BJ (cell line): ENCODE data around the gene HINT3. TPM values are rescaled to one million over a fixed set of nuclear protein-coding genes. Genes with fewer than 3 reads are reported as not detected.
"Not testable (repeated sequence)": the region's sequence is repeated elsewhere in the genome, so short reads cannot be mapped to it uniquely, and the experiment has no call there.

Source experiments
- CTCF ChIA-PET: fragments of 350-600 bp; formaldehyde crosslinking; extraction: SDS; loops from one replicate; lab custom pipeline; 2021; ENCODE audit warnings: antibody characterized with exemption, inconsistent platforms; lab: Yijun Ruan, JAX
- POLR2A ChIA-PET: fragments of 300-600 bp; sonication (Branson Sonifier 250); formaldehyde crosslinking; extraction: SDS; loops from one replicate; lab custom pipeline; 2021; ENCODE audit warnings: antibody characterized with exemption; lab: Charles Lee
- DNase-seq: peaks from one replicate; pipeline ENCODE4 v3.0.0-alpha.2; 2011; ENCODE audit warnings: low read depth
- H3K27me3 ChIP-seq: 2 replicates; pipeline ENCODE4 v1.6.0; 2011; ENCODE audit warnings: low read length; ENCODE audit not compliant: control insufficient read depth, insufficient read depth
- H3K36me3 ChIP-seq: 2 replicates; pipeline ENCODE4 v1.5.1; 2011; ENCODE audit warnings: low read length; ENCODE audit not compliant: control insufficient read depth, insufficient read depth
- H3K4me3 ChIP-seq: 2 replicates; pipeline ENCODE4 v1.5.1; 2011; ENCODE audit warnings: low read depth, mild to moderate bottlenecking, control low read depth, low read length
- polyA plus RNA-seq: library from polyadenylated mRNA; depleted of rRNA; stranded (reverse); fragments of >200 nt; gene quantifications from 2 replicates; pipeline ENCODE4 v1.2.3, GENCODE V29; 2011
- TF ChIP-seq, protein P1 (sequence below): IDR thresholded peaks from 2 replicates; pipeline ENCODE4 v1.5.1; 2011; ENCODE audit warnings: low read depth, mild to moderate bottlenecking, control low read depth, inconsistent platforms, low read length, moderate library complexity; ENCODE audit not compliant: insufficient read depth

Gene HINT3
- polyA plus RNA-seq, 1 experiment = 1.3 TPM

DNA sequence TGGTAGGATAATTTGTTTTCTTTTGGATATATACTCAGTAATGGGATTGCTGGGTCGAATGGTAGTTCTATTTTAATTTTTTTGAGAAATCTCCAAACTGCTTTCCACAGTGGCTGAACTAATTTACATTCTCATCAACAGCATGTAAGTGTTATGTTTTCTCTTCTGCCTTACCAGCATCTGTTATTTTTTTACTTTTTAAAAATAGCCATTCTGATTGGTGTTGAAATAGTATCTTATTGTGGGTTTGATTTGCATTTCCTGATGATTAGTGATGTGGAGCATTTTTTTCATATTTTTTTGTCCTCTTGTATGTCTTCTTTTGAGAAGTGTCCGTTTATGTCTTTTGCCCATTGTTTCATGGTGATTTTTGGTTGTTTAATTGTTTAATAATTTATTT lies 11.9 kb downstream of the HINT3 start:
- ChIA-PET POLR2A (no interaction called here), CTCF (interaction anchor here (3.5 to 4.1 kb wide), 2 partner anchors 12 to 15 kb away, joined by 8 to 17 read pairs; partner anchors contain the start of gene HINT3)
- TF ChIP-seq, protein P1, sequence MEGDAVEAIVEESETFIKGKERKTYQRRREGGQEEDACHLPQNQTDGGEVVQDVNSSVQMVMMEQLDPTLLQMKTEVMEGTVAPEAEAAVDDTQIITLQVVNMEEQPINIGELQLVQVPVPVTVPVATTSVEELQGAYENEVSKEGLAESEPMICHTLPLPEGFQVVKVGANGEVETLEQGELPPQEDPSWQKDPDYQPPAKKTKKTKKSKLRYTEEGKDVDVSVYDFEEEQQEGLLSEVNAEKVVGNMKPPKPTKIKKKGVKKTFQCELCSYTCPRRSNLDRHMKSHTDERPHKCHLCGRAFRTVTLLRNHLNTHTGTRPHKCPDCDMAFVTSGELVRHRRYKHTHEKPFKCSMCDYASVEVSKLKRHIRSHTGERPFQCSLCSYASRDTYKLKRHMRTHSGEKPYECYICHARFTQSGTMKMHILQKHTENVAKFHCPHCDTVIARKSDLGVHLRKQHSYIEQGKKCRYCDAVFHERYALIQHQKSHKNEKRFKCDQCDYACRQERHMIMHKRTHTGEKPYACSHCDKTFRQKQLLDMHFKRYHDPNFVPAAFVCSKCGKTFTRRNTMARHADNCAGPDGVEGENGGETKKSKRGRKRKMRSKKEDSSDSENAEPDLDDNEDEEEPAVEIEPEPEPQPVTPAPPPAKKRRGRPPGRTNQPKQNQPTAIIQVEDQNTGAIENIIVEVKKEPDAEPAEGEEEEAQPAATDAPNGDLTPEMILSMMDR = no peak
- 0 out of 2 replicates have a peak, but pooled peaks cover 2% of the 10 kb centered on the region for H3K36me3 ChIP-seq
- H3K4me3 ChIP-seq = no peak overlapping the region
- DNase-seq = no peak
- no peaks in the 10 kb centered on the region for H3K27me3 ChIP-seq

DNA sequence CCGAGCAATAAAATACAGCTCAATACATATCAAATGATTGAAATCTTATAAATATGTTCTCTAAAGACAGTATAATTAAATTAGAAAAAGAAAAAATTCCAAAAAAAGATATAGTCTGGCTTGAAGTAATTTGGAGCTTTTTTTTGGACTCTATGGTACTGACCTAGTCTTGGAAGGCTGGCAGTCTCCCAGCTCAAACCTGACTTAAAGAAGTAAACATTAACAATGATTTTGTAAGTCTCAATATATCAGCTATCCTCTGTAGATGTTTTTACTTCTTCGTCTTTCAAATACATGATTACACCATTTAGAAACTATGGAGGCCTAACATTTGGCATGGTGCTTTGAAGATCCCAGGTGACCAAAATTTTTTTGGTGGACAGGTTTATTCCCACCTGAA lies 14.2 kb downstream of the HINT3 start:
- TF ChIP-seq, protein P1 = no peak
- POLR2A ChIA-PET = no interaction called here
- H3K4me3 ChIP-seq = no peak overlapping the region
- CTCF ChIA-PET = interaction anchor here (0.6 to 4.1 kb wide), 10 partner anchors 10 to 657 kb away, joined by 3 to 17 read pairs (median 4); partner anchors contain the start of genes HINT3 and NCOA7
- DNase-seq = no peak
- H3K27me3 ChIP-seq = no peaks in the 10 kb centered on the region
- H3K36me3 ChIP-seq = peaks cover 2% of the 10 kb centered on the region; the same call in 1 of the 2 replicates

DNA sequence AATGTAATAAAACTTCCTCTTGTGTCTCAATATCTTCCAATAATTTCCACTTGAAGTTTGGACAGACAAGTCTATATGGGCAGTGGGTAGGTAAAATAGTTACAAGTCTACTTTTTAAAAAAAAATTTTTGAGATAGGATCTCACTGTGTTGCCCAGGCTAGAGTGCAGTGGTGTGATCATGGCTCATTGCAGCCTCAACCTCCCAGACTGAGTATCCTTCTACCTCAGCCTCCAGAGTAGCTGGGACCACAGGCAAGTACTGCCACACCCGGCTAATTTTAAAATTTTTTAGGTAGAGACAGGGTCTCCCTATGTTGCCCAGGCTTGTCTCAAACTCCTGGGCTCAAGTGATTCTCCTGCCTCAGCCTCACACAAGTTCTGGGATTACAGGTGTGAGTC lies 15.9 kb downstream of the HINT3 start:
- DNase-seq, H3K36me3 ChIP-seq, H3K27me3 ChIP-seq, POLR2A ChIA-PET, H3K4me3 ChIP-seq: not testable (repeated sequence)
- CTCF ChIA-PET = interaction anchor here (1.5 to 4.1 kb wide), 2 partner anchors 16 to 182 kb away, joined by 5 to 17 read pairs; partner anchors contain the start of gene HINT3

DNA sequence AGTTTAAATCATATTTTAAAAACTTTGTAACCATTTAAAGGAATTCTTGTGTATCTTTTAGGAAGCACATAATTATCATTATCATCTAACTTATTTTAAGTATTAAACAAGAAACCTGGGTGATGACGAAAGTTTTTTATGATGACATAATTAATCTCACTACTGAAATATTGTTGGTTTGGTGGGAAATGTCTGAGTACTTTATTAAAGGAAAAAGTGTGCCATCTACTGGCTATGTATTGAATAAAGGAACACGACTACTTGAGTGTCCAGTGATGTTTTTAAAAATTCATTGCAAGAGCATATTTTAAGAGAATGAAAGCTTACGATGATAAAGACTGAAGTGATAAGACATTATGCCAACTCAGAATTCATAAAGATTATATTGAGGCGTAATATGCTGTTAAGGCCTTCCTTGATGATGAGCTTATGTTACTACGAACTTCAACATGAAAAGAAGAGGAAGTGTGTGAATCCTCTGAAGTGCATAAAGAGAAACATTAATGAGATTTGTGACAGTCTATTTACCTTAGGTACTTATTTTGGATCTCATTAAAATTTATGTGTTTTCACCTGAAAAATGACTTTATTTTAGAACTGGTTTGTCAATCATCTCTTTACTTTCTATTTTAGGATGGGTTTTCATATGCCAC lies 17.8 kb downstream of the HINT3 start:
- ChIA-PET POLR2A (no interaction called here), CTCF (interaction anchor here (0.6 to 3.4 kb wide), 21 partner anchors 9 to 662 kb away, joined by 3 to 17 read pairs (median 4); partner anchors contain the start of genes HINT3, NCOA7 and TRMT11)
- no peak for DNase-seq
- H3K36me3 ChIP-seq = no peaks in the 10 kb centered on the region; the same call in 1 of the 2 replicates
- H3K27me3 ChIP-seq = no peaks in the 10 kb centered on the region
- TF ChIP-seq, protein P1 = peak; percentile 42; the same call in 1 of the 2 replicates
- H3K4me3 ChIP-seq = no peak overlapping the region

DNA sequence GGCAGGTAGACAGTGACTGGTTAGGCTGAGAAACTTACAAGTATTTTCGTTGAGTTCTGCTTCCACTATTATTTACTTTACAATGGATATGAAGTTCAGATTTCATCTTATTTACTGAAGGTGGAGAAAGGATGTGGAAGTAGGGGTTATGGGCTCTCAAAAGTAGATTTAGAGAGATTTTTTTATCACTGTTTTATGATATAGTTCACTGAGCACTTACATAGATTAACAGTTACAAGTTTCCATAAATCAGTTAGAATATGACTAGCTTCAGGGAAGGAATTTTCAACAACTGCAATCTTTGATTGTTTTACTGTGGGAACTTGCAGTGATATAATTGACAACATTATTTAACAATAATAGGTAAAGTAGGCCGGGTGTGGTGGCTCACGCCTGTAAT lies 22.5 kb downstream of the HINT3 start:
- DNase-seq = no peak
- Histone ChIP-seq H3K27me3 (no peaks in the 10 kb centered on the region), H3K4me3 (no peak overlapping the region), H3K36me3 (no peaks in the 10 kb centered on the region; the same call in 1 of the 2 replicates)
- POLR2A ChIA-PET = no interaction called here
- TF ChIP-seq, protein P1 = no peak
- CTCF ChIA-PET = no interaction called here
